WTC11 (cell line): ENCODE measurements around the gene KIRREL3.

Experiments used
- CBFB ChIP-seq: sonication (generic); formaldehyde crosslinking; IDR thresholded peaks from 2 replicates; pipeline ENCODE4 v1.8.1; 2022; ENCODE audit warnings: mild to moderate bottlenecking, low read depth, missing genetic modification reagents
- CREB1 ChIP-seq: sonication (generic); formaldehyde crosslinking; IDR thresholded peaks from 2 replicates; pipeline ENCODE4 v1.8.0; 2023; ENCODE audit warnings: mild to moderate bottlenecking, missing genetic modification reagents
- CTCF ChIP-seq: fragments of 200-600 bp; IDR thresholded peaks from 2 replicates; pipeline ENCODE4 v1.8.0; 2022; ENCODE audit warnings: antibody characterized with exemption
- HMGXB4 ChIP-seq: sonication (generic); formaldehyde crosslinking; IDR thresholded peaks from 2 replicates; pipeline ENCODE4 v1.8.1; 2023; ENCODE audit warnings: mild to moderate bottlenecking, moderate library complexity, missing genetic modification reagents
- IRF2 ChIP-seq: sonication (generic); formaldehyde crosslinking; IDR thresholded peaks from 2 replicates; pipeline ENCODE4 v1.8.0; 2022; ENCODE audit warnings: low read depth, missing genetic modification reagents, borderline replicate concordance
- TP53 ChIP-seq: sonication (generic); formaldehyde crosslinking; IDR thresholded peaks from 2 replicates; pipeline ENCODE4 v1.8.1; 2023; ENCODE audit warnings: mild to moderate bottlenecking, missing genetic modification reagents
- ZNF263 ChIP-seq: sonication (generic); formaldehyde crosslinking; IDR thresholded peaks from 2 replicates; pipeline ENCODE4 v1.8.1; 2022; ENCODE audit warnings: low read depth, mild to moderate bottlenecking, moderate library complexity, missing genetic modification reagents
- ZNF396 ChIP-seq: fragments of 250-450 bp; sonication (Bioruptor Pico); IDR thresholded peaks from 2 replicates; pipeline ENCODE4 v1.8.0; 2021; ENCODE audit warnings: mild to moderate bottlenecking, moderate library complexity, borderline replicate concordance
- TF ChIP-seq, protein P1 (sequence below): sonication (generic); formaldehyde crosslinking; IDR thresholded peaks from 2 replicates; pipeline ENCODE4 v1.8.1; 2023; ENCODE audit warnings: mild to moderate bottlenecking, missing genetic modification reagents

GRCh38 chr11:126821827-126822226, 178.7 kb downstream of the KIRREL3 start:
- TF ChIP-seq CTCF (no peak), CREB1 (CRISPR knock-in tag) (no peak), TP53 (CRISPR knock-in tag) (no peak), CBFB (CRISPR knock-in tag) (no peak), ZNF396 (no peak), HMGXB4 (CRISPR knock-in tag) (no peak), IRF2 (CRISPR knock-in tag) (no peak), ZNF263 (CRISPR knock-in tag) (no peak)
- TF ChIP-seq, protein P1, sequence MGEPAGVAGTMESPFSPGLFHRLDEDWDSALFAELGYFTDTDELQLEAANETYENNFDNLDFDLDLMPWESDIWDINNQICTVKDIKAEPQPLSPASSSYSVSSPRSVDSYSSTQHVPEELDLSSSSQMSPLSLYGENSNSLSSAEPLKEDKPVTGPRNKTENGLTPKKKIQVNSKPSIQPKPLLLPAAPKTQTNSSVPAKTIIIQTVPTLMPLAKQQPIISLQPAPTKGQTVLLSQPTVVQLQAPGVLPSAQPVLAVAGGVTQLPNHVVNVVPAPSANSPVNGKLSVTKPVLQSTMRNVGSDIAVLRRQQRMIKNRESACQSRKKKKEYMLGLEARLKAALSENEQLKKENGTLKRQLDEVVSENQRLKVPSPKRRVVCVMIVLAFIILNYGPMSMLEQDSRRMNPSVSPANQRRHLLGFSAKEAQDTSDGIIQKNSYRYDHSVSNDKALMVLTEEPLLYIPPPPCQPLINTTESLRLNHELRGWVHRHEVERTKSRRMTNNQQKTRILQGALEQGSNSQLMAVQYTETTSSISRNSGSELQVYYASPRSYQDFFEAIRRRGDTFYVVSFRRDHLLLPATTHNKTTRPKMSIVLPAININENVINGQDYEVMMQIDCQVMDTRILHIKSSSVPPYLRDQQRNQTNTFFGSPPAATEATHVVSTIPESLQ, result no peak
